A549 (cell line): ENCODE measurements around the gene SPOP.

Experiments used
- CBX2 ChIP-seq: fragments of 200-600 bp; sonication (generic); IDR thresholded peaks from 2 replicates; pipeline ENCODE4 v1.6.1; 2016; ENCODE audit warnings: low read depth, mild to moderate bottlenecking, borderline replicate concordance
- CTCF ChIP-seq: fragments of >200 bp; sonication (Bioruptor Twin); formaldehyde crosslinking; IDR thresholded peaks from 3 replicates; pipeline ENCODE4 v1.5.1; 2016
- ELK1 ChIP-seq: fragments of 150-350 bp; IDR thresholded peaks from 2 replicates; pipeline ENCODE4 v1.6.1; 2014; ENCODE audit warnings: low read depth, mild to moderate bottlenecking, low read length
- EP300 ChIP-seq, 2 experiments: fragments of >200 bp; sonication (Bioruptor Twin); formaldehyde crosslinking; IDR thresholded peaks; 2 replicates in 1 of 2; 3 replicates in 1 of 2; pipeline ENCODE4 v1.6.1; 2016 to 2017
- MAFK ChIP-seq: fragments of 450-650 bp; IDR thresholded peaks from 2 replicates; pipeline ENCODE4 v1.6.1; 2014; ENCODE audit not compliant: partially characterized antibody
- RFX5 ChIP-seq: fragments of 450-650 bp; IDR thresholded peaks from 2 replicates; pipeline ENCODE4 v1.7.1; 2014; ENCODE audit warnings: antibody characterized with exemption, mild to moderate bottlenecking, moderate library complexity

DNA sequence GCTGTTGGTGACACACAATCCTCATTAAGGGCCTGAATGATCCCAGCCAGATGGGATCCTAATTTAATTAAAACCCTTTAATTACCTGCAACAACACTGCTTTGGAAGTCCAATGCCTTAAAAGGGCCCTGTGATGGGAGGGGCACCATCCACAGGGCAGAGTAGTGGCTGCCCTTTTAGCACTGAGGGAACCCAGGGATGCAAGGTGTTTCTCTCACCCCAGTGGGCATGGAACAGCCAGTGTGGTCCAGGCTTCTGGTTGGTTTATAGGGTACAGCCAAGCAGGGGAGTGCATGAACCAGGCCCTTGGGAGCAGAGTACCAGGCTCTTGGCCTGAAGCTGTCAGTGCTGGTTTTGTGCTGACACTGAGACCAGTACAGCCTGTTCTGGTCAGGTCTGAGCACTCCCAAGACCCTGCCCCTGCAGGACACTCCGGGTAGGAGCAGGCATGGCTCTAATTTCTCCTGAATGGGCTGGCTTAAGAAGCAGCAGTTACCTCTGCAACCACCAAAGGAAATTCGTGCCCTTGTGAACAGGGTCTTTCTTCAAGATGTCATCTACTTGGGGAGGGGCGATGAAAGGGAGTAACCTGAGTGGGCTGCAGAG is 92.4 kb downstream of the SPOP start:
- TF ChIP-seq ELK1 (no peak), CTCF (no peak), EP300 (IDR thresholded peaks at IDR 0.05) (no peak), CBX2 (no peak), RFX5 (no peak), MAFK (no peak)
